Mesenteric fat pad (tissue), 1 donor: ENCODE data around the gene MRPL46. TPM values are rescaled to one million over a fixed set of nuclear protein-coding genes. Genes with fewer than 3 reads are reported as not detected.
"Not testable (repeated sequence)": the region's sequence is repeated elsewhere in the genome, so short reads cannot be mapped to it uniquely, and the experiment has no call there.

ENCODE experiments used
- DNase-seq: peaks from one replicate; pipeline ENCODE4 v3.0.0-alpha.2; 2020; ENCODE audit warnings: low spot score
- total RNA-seq: library from RNA; stranded (reverse); fragmentation: NEBNext Ultra II Directional; extraction: Animal tissue kit (Norgen Biotek cat#: 25700); gene quantifications from one replicate; pipeline ENCODE4 v1.2.1, GENCODE V29; 2021
- donor health status: DM: yes; HTN: yes; CAD: no.

MRPL46 gene
- total RNA-seq, 1 donor from 2014 or later = 50.8 TPM

DNA sequence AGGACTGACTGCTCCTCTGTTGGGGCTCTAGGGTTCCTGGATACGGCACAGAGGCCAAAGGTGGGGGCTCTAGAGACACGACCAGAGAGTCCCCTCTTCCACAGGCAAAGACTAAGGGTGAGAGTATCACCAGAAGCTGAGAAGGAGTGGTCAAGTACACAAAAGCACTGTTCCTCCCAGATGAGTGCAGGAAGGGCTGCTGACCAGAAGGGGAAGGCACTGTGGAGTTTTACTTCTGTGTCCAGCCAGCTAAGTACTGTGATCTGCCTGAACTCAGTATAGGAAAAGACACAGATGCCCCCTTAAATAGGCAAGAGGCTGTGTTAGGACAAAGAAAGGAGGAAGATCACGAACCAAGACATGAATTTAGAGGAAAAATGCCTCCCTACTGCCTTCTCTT lies 12.0 kb upstream of the MRPL46 start:
- no peak for DNase-seq

DNA sequence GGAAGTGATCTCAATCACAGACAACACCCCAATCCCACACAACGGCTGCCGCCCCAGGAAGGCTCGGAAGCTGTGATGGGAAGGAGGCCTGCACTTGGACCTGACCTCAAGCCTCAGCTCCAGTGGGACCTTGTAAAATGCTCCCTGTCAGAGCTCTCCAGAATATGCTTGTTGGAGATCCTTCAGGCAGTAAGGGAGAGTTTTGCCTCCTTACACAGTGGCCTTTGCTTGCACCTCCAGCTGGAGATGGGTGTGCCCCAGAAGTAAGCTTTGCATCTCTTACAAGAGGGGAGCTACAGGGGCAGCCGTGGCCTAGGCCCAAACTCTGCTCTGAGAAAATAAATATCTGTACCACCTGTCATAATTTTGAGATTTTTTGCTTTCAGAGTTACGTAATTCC lies 10.7 kb upstream of the MRPL46 start:
- DNase-seq = no peak

DNA sequence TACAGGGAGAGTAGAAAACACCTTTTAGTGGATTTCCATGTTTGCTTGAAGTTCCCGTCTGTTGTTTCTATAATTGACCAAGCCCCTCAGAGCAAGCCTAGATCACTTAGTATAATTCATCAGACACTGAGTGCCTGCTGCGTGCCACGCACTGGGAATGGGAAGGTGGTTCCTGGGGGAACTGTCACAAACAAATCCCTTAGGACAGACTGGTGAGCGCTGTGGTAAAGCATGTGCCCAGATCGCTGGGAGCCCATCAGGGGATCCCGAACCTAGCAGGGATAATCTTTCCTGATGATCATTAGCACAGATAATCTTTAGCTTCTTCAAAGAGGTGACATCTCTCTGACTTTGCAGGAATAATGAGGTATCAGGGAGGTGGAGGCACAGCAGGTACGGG lies 9.9 kb upstream of the MRPL46 start:
- DNase-seq = no peak

DNA sequence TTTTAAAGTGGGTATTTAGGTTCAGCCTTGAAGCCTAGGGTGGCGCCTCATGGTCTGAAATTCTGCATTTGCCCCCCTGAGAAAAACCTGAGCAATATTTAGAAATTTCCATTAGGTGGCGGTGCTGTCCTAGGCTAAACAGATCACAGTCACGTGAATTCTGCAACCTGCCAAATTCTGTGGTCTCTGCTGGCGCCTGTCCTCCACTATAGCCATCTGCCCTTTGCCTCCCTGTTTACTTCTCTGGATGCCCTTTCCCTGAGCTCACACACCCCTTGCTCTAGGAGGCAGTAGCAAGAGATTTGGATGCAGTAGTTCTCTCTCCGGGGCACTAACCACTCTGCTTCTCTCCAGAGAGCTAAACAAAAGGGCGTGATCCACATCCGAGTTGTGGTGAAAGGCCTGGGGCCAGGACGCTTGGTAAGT lies 9.5 kb upstream of the MRPL46 start:
- DNase-seq = no peak

DNA sequence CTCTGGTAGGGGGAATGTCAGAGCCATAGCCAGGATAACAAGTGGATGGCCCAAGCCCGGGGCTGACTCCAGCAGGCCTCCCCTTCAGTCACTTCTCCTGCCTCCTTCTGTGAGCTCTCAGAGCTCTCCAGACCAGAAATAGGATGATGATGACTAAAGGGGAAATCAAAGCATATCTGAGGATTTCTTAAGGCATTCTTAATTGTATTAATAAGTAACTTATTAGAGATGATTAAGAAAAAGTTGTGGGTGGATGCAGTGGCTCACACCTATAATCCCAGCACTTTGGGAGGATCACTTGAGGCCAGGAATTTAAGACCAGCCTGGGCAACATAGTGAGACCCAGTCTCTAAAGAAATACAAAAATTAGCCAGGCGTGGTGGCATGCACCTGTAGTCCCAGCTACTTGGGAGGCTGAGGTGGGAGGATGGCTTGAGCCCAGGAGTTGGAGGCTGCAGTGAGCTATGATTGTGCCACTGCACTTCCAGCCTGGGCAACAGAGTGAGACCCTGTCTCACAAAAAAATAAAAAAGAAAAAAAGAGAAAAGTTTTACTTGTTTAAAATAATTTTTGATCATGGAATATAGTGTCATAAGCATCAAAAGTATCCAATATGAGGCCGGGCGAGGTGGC lies 6.6 kb upstream of the MRPL46 start:
- not testable (repeated sequence) for DNase-seq

DNA sequence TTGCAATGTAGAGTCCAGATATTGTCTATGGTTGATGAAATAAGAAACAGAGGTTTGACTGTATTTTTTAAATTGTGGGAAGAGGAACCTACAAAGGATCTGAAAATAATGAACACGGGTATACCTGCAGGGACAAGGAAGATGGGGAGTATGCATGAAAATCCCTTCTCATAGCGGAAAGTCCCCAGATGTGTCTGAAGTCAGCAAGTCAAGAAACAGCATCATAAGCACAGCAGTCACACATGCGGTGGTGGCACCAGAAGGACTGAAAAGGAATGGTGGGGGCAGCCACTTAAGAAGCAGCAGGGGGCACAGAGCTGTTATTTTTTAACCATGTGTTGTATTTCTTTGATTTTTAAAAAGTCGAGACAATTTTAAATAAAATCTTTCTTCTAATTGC lies 5.0 kb upstream of the MRPL46 start:
- no peak for DNase-seq

DNA sequence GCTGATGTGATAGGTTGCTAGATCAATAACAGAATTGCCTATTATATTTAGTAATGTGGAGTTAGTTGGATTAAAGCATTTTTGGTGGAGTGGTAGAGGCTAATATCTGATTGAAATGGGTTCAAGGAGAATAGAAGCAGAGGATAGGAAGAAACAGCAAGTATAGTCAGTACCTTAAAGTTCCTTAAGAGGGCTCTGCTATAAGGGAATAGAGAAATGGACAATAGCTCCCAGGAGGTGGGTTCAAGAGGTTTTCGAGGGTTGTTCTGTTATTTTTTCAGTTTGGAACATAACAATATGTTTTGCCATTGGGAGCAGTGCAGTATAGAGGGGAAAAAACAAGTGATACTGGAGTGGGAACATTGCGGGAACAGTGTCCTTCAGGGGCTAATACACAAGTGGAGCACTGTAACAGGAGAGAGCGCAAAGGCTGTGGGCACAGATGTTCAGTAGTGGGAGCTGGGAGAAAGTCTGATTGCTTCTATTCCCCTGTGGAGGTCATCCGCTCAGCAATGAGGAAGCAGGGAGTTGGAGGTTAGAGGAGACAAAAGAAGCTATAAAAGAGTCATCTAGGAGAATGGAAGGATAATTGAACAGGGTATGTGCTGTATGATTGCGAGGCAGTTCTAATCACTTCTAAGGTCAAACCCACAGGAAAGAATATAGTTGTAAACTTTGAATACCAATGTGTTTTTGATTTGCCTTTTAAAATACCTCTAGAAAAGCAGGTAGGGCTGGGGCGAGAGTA lies 3.6 kb upstream of the MRPL46 start:
- DNase-seq = no peak

DNA sequence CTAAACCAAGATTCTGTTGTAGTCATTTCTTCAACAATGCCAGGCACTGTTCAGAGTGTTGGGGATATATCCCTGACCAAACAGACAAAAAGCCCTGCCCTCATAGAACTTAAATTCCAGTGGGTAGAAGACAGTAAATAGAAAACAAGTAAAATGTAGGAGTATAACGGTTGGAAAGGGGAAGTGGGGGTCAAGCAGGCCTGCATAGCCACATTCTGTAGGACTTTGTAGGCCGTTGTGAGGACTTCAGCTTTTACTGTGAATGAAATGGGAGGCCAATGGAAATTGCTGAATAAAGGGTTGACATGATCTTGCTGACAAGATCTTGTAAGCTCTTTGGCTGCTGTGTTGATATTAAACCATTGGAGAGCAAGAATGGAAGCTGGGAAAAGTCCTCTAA lies 2.1 kb upstream of the MRPL46 start:
- DNase-seq = no peak

DNA sequence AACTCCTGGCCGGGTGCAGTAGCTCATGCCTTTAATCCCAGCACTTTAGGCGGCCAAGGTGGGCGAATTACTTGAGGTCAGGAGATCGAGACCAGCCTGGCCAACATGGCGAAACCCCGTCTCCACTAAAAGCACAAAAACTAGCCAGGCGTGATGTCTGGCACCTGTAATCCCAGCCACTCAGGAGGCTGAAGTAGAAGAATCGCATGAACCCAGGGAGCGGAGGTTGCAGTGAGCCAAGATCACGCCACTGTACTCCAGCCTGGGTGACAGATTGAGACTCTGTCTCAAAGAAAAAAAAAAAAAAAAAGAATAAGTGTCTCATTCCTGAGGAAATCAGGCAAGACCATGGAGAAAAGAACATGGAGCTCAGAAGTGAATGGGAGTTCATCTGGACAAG lies 1.5 kb upstream of the MRPL46 start:
- not testable (repeated sequence) for DNase-seq

DNA sequence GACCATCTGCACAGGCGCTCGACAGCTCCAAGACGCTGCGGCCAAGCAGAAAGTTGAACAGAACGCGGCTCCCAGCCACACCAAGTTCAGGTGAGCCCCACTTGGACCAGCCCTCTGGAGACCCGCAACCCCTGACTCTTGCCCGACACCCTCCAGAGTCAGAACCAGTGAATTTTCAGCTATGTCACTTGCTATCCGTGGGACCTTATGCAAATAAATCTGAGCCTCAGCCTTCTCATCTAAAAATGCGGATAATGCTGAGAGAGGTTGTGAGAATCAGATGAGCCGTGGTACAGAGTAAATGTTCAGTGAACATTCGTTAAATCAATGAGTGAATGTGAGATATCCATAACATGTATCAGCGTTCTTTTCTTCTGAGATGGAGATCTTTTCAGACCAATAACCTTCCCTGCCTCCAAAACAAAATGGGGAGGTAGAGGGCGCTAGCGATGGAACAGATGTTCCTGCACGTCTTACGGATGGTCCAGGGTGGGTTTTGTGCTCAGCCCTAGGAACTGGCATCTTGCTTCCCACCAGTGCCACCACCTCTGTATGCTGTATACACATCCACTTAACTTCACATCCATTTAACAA lies 844 bp upstream of the MRPL46 start:
- DNase-seq = no peak

DNA sequence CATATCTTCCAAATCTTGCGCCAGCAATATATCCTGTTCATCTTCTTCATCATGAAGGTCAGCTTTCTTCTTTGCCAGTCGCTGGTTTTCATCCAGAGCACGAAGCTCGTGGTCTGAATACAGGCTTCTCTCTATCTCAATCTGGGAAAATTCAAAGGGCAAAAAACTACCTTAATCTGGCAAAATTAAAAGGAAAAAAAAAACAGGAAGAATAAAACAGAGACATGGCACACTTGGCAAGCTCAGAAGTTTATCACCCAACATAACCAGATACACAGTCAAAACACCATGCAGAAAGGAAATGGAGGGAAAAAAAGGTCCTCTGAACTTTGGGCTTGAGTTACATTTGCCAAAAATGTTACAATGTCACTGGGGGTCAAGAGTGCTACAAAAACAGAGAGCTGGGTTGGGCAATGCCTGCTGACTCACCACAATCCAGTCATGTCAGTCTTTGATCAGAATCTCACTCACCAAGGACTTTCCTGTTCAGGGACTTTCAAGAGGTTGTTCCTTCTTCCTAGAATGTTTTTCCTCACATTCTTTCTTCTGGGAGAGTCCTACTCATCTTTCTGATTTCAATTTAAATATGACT lies 1.5 kb downstream of the MRPL46 start:
- DNase-seq = no peak

DNA sequence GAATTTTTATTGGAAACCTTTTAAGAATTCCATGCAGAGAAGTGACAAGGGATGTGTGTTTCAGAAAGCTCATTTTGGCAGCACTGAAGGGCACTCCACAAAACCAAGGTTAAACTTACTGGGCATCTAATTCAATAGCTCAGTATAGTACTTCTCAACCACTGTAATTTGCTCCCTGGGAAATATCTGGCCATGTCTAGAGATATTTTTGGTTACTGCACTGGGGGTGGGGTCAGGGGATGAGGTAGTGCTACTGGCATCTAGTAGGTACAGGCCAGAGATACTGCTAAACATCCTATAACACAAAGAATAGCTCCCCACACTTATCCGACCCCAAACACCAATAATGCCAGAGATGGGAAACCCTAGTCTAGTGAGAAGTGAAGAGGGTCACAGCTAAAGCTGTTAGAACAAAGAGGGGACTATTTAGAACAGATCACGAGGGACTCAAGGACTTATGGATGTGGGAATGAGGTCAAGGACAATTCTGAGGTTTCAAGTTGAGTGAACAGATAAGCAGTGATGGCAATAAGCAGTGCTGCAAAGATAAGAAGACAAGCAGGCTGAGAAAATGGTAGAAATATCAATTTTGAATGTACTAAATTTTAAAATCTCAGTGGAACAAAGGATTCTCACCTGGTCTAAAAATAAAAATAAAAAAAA lies 3.2 kb downstream of the MRPL46 start:
- no peak for DNase-seq

DNA sequence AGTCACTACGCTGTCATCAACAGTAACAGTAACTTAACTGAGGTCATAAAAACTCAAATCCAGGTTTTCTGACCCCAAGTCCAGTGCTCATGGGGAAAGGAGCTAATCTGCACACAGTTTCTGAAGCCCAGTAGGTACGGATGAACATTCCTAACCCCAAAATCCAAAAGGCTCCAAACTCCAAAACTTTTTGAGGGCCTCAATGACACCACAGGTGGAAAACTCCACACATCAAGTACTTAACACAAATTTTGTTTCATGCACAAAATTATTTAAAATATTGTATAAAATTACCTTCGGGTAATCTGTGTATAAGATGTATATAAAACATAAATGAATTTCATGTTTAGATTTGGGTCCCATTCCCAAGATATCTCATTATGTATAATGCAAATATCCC lies 10.5 kb downstream of the MRPL46 start:
- no peak for DNase-seq

DNA sequence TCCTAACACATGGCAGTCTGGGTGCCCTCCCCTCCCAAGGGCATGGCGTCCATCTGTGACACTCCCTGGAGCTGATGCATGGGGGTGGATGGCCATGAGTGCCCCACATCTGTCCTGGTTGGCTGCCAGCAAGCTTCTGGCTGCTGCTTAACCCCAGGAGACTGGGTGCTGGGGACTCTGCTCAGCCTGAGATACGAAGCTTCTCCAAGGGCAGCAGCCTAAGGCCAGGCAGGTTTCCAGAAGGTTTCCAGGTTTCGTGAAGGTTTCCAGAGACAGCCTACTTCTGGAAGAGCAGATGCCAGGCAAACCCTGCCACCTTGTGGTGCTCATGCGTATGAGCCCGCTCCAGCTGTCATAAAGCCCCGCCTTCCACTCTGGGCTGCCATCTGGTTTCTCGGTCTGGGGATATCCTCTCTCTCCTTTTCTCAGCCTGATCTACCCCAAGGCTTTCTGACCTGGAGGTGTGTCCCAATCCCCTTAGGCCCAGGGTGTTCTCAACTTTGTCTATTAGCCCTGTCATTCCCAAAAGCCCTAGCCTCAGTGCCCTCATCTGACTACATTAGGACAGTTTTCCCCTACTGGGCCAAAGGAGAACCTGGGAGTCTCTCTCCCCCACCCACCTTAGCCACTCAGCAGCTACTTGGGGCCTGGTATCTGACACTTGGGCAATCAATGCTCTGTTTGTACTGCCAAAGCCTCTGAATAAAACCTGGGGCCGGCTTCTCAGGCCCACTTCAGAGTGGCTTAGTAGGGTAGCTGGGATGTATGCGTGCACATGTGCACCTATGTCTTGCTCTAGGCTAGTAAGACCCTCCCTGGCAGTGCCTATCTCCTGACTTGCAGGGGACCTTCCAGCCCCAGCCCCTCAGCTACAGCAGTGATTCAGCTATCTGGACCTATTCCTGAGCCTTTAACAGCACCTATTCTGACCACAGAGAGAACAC lies 12.0 kb downstream of the MRPL46 start:
- no peak for DNase-seq

DNA sequence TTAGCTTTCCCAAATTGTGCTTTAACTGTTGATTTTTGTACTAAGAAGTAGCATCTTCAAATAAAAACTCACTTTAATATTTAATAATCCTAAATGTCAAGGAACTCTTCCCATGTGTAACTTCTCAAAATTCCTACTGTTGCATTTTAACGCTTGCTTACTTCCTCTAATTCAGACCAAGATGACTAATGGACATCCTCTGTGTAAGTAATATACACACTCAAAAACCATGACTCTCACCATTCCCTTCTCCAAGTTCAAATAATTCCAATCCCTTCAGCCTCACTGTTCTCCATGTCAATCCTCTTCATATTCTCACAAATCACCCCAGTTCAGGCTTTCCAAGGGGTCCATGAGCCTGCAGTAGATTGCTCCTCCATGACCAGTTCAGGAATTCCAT lies 13.0 kb downstream of the MRPL46 start:
- DNase-seq = no peak

DNA sequence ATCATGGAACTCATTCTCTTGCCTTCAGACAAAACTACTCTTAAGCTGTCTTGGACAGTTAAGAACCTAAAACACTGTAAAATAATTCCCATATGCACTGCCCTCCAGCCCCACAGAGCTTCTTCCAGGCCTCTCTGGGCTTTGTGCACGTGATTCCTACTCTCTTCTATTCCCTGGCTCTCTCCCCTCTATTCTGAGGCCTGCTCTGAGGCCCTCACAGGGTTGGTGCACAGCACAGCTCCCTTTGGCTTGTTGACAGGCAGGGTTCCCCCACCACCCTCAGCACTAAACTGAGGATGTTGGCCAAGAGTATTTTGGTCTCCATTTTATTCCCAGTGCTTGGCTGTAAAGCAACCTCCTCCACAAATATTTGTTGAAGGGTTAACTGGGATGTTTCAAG lies 13.5 kb downstream of the MRPL46 start:
- no peak for DNase-seq

DNA sequence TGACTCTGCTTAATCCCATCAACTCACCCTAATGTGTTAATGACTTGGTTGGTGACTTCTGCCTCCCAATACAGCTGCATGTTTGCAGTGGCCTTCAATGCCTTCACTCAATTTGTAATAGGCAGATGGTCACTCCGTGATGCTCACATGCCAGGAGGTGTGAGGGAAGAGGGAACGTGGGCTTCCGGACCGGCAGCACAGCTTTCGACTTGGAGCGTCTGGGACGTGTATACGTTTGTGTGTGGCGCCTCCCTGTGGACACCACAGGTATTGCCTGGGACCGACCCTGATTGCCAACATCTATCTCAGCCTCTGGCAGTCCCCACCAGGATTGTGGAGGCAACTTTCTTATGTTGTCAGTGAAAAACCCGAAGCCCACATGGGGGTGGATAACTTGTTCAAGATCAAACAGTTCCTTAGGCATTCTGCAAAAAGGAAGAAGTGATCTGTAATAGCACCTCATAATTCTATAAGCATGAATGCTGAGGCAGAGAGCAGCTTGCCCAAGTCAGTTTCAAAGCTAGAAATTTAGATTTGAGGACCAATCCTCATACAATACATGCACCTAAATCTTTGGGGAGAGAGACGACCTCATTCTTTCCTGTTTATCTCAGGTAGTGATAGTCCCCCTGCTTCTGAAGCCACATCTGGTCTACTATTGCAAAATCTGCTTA lies 16.9 kb downstream of the MRPL46 start:
- no peak for DNase-seq

DNA sequence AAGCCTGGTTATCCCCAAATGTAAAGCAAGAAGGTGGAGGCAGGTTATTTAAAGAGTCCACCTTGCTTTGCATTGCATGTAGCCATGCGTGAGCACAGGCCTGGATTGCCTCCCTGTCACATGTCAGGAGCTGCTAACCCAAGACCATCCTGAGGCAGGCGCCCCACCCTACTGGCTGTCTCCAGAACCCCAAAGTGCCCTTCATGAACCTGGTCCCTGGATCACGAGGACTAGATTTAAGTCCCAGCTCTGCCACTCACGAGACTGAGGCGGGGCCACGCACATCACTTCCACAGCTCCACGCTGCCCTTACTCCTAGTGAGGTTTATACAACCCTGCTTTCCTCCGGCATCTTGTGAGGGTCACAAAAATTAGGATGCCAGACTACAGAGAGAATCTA lies 17.6 kb downstream of the MRPL46 start:
- DNase-seq = no peak

DNA sequence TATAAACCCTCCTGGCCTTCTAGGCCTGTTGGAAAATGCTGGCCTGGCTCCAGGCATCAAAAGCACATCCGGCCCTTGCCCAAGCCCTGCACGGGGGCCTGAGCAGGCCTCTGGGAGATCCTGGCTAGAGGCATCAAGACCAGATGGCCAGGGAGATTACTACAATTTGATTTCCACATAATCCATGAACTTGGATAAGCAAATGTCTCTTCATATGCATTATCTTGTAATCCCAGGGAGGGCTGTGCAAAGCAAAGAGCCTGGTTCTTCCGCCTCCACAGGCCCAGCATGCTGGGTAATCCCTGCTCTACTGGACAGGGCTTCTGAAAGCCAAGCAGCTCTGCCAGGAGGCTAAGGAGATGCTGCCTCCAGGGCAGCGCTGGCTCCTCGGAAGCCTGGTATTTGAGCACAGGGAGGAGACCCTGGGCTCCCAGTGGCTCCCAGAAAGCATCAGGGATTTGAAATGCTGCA lies 18.2 kb downstream of the MRPL46 start:
- DNase-seq = no peak

DNA sequence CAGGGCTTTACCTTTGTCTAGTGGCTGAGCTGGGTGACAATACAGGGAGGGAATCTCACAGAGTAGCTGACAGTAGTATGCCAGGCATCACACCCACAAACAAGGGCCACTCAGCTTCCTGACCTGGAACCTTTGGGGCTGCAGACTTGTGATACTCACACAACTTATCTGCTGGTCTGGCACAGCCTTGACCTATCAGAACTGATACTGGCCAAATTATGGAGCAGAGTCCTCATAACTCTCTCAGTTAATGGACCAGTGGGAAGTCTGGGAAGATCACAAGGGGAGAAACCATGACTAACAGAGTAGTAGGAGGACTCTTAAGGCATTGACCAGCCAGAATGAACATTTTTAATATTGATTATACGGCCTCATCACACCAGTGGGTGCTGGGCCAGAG lies 19.4 kb downstream of the MRPL46 start:
- no peak for DNase-seq
